Esophagus muscularis mucosa (tissue), 4 donors: Measurements from ENCODE around the gene ZKSCAN7.

Experiments
- CTCF ChIP-seq, 3 experiments: fragments of 200-600 bp in 2 of 3; fragments of 450-650 bp in 1 of 3; sonication (generic) in 2 of 3; IDR thresholded peaks; one replicate each; pipeline ENCODE4 v1.5.1; 2017 to 2019; ENCODE audit warnings: antibody characterized with exemption in 3 of 3, mild to moderate bottlenecking in 2 of 3, moderate library complexity in 1 of 3
- EP300 ChIP-seq: sonication (generic); formaldehyde crosslinking; IDR thresholded peaks from one replicate; pipeline ENCODE4 v1.6.1; 2017; ENCODE audit warnings: antibody characterized with exemption
- POLR2A ChIP-seq: fragments of 450-650 bp; IDR thresholded peaks from one replicate; pipeline ENCODE4 v1.6.1; 2017; ENCODE audit warnings: antibody characterized with exemption, moderate library complexity, mild to moderate bottlenecking, low read depth

- TF ChIP-seq CTCF (IDR thresholded peaks at IDR 0.05): no peak
- TF ChIP-seq POLR2A: no peak
- TF ChIP-seq EP300: no peak
These were observed 24.1 kb upstream of the ZKSCAN7 start for GRCh38 chr3:44530911-44531310.
